Parathyroid adenoma (tissue), 2 donors: Measurements from ENCODE around the gene DLGAP1.

ENCODE experiments used
- H2AFZ ChIP-seq: fragments of 300-600 bp; sonication (generic); one replicate; pipeline ENCODE4 v1.7.0; 2017; ENCODE audit warnings: antibody characterized with exemption, mild to moderate bottlenecking
- H3K27ac ChIP-seq: fragments of 300-600 bp; sonication (generic); one replicate; pipeline ENCODE4 v1.7.0; 2017
- H3K27me3 ChIP-seq: fragments of 300-600 bp; sonication (generic); one replicate; pipeline ENCODE4 v1.7.0; 2017; ENCODE audit warnings: low read length; ENCODE audit not compliant: control insufficient read depth, insufficient read depth
- H3K36me3 ChIP-seq: fragments of 300-600 bp; sonication (generic); one replicate; pipeline ENCODE4 v1.7.0; 2017; ENCODE audit warnings: low read length; ENCODE audit not compliant: control insufficient read depth, insufficient read depth
- H3K4me1 ChIP-seq: fragments of 300-600 bp; sonication (generic); one replicate; pipeline ENCODE4 v1.7.0; 2017; ENCODE audit warnings: control low read depth
- H3K4me2 ChIP-seq: fragments of 300-600 bp; sonication (generic); one replicate; pipeline ENCODE4 v1.7.0; 2017; ENCODE audit warnings: low read length
- H3K4me3 ChIP-seq: fragments of 300-600 bp; sonication (generic); one replicate; pipeline ENCODE4 v1.7.0; 2017; ENCODE audit warnings: low read depth, low read length
- H3K79me2 ChIP-seq: fragments of 300-600 bp; sonication (generic); one replicate; pipeline ENCODE4 v1.7.0; 2017; ENCODE audit warnings: control low read depth
- H3K9ac ChIP-seq: fragments of 300-600 bp; sonication (generic); one replicate; pipeline ENCODE4 v1.7.0; 2017; ENCODE audit warnings: mild to moderate bottlenecking
- H3K9me3 ChIP-seq: fragments of 300-600 bp; sonication (generic); one replicate; pipeline ENCODE4 v1.7.0; 2017; ENCODE audit warnings: low read length; ENCODE audit not compliant: control insufficient read depth
- CTCF ChIP-seq: fragments of 300-600 bp; sonication (generic); IDR thresholded peaks from one replicate; pipeline ENCODE4 v1.7.0; 2017; ENCODE audit warnings: antibody characterized with exemption, mild to moderate bottlenecking
- donor health status: primary hyperparathyroidism.

The DLGAP1 gene

GRCh38 chr18:3889803-3890202 lies 565.3 kb downstream of the DLGAP1 start:
- H3K27ac ChIP-seq = no peak overlapping the region

GRCh38 chr18:3889121-3889520 lies 566.0 kb downstream of the DLGAP1 start:
- H3K27me3 ChIP-seq = no peaks in the 10 kb centered on the region
- TF ChIP-seq CTCF = no peak

More at GRCh38 chr18:3889803-3890202, 565.3 kb downstream of the DLGAP1 start:
- Histone ChIP-seq H3K4me2 (no peak overlapping the region), H3K27me3 (no peaks in the 10 kb centered on the region), H2AFZ (no peak overlapping the region), H3K9me3 (no peaks in the 10 kb centered on the region), H3K79me2 (no peaks in the 10 kb centered on the region), H3K4me1 (no peaks in the 10 kb centered on the region), H3K4me3 (no peak overlapping the region), H3K9ac (no peak overlapping the region), H3K36me3 (no peaks in the 10 kb centered on the region)
- no peak for TF ChIP-seq CTCF

GRCh38 chr18:3886575-3887322 lies 568.4 kb downstream of the DLGAP1 start:
- Histone ChIP-seq H3K27me3 (no peaks in the 10 kb centered on the region), H3K4me1 (no peaks in the 10 kb centered on the region), H3K27ac (no peak overlapping the region), H3K9me3 (no peaks in the 10 kb centered on the region), H3K79me2 (no peaks in the 10 kb centered on the region), H3K4me3 (no peak overlapping the region), H3K9ac (no peak overlapping the region), H3K4me2 (peak overlapping the region; percentile 31), H3K36me3 (no peaks in the 10 kb centered on the region), H2AFZ (no peak overlapping the region)
- TF ChIP-seq CTCF = no peak

More at GRCh38 chr18:3889121-3889520, 566.0 kb downstream of the DLGAP1 start:
- no peaks in the 10 kb centered on the region for H3K36me3 ChIP-seq
- no peak overlapping the region for H3K4me3 ChIP-seq
- H3K79me2 ChIP-seq = no peaks in the 10 kb centered on the region
- no peak overlapping the region for H3K27ac ChIP-seq
- no peak overlapping the region for H3K4me2 ChIP-seq
- no peak overlapping the region for H3K9ac ChIP-seq
- no peak overlapping the region for H2AFZ ChIP-seq
- no peaks in the 10 kb centered on the region for H3K9me3 ChIP-seq
- no peaks in the 10 kb centered on the region for H3K4me1 ChIP-seq

GRCh38 chr18:3885209-3885792 lies 569.8 kb downstream of the DLGAP1 start:
- Histone ChIP-seq H3K4me3 (no peak overlapping the region), H3K36me3 (no peaks in the 10 kb centered on the region), H3K9ac (no peak overlapping the region), H3K9me3 (no peaks in the 10 kb centered on the region), H3K27ac (no peak overlapping the region), H3K4me2 (no peak overlapping the region), H3K79me2 (no peaks in the 10 kb centered on the region), H3K4me1 (no peaks in the 10 kb centered on the region), H3K27me3 (no peaks in the 10 kb centered on the region), H2AFZ (no peak overlapping the region)
- TF ChIP-seq CTCF = no peak

- no peak overlapping the region for H3K9ac ChIP-seq
Observed at GRCh38 chr18:3879836-3880120, 575.3 kb downstream of the DLGAP1 start.

More at GRCh38 chr18:3879836-3880120, 575.3 kb downstream of the DLGAP1 start:
- H3K9me3 ChIP-seq = no peaks in the 10 kb centered on the region
- no peak for TF ChIP-seq CTCF
- H3K36me3 ChIP-seq = no peaks in the 10 kb centered on the region
- no peak overlapping the region for H2AFZ ChIP-seq
- no peaks in the 10 kb centered on the region for H3K4me1 ChIP-seq
- no peak overlapping the region for H3K4me2 ChIP-seq
- no peaks in the 10 kb centered on the region for H3K79me2 ChIP-seq
- H3K4me3 ChIP-seq = no peak overlapping the region
- H3K27me3 ChIP-seq = no peaks in the 10 kb centered on the region
- H3K27ac ChIP-seq = no peak overlapping the region
